GM10266 (cell line): Measurements from ENCODE around the gene ITGB3.

Experiments used
- DNase-seq: peaks from one replicate; pipeline ENCODE4 v3.0.0; 2012; ENCODE audit errors: extremely low spot score
- CTCF ChIP-seq: IDR thresholded peaks from 2 replicates; pipeline ENCODE4 v1.5.1; 2012; ENCODE audit warnings: mild to moderate bottlenecking, low read depth; ENCODE audit not compliant: control insufficient read depth, insufficient read depth; ENCODE audit errors: missing control alignments

Gene ITGB3

GRCh38 chr17:47301161-47301560 lies 47.5 kb downstream of the ITGB3 start:
- TF ChIP-seq CTCF: no peak
- DNase-seq: peak; percentile 22

GRCh38 chr17:47301831-47302230 lies 48.2 kb downstream of the ITGB3 start:
- no peak for DNase-seq
- TF ChIP-seq CTCF: no peak

GRCh38 chr17:47304186-47304585 lies 50.6 kb downstream of the ITGB3 start:
- no peak for DNase-seq
- TF ChIP-seq CTCF: no peak

GRCh38 chr17:47305302-47305923 lies 51.8 kb downstream of the ITGB3 start:
- no peak for TF ChIP-seq CTCF
- DNase-seq: no peak

GRCh38 chr17:47310186-47310733 lies 56.6 kb downstream of the ITGB3 start:
- DNase-seq: no peak
- no peak for TF ChIP-seq CTCF

- TF ChIP-seq CTCF: no peak
- no peak for DNase-seq
These were observed 57.8 kb downstream of the ITGB3 start for GRCh38 chr17:47311420-47311819.

- TF ChIP-seq CTCF: peak; percentile 91
- peak; percentile 66 for DNase-seq
These were observed 62.0 kb downstream of the ITGB3 start for GRCh38 chr17:47315451-47316266.
